Measurements from ENCODE around the gene KCNN3. TPM values are rescaled to one million over a fixed set of nuclear protein-coding genes. Genes with fewer than 3 reads are reported as not detected.

KCNN3 gene
- polyA plus RNA-seq, 4 donors, result 2.3 to 6.3 (median 2.8) TPM

Other genes starting within 250 kb of the KCNN3 start
- gene PMVK, start 66.4 kb upstream of the KCNN3 start, polyA plus RNA-seq (ENCODE audit: insufficient read length in 4 of 4), result 10 to 100 TPM; 25.2 to 40.1 (median 35.4) TPM
- gene PBXIP1, start 85.8 kb upstream of the KCNN3 start, polyA plus RNA-seq (ENCODE audit: insufficient read length in 4 of 4), result 10 to 100 TPM; 66.2 to 76.1 (median 71.1) TPM
- 10 to 100 TPM; 36.8 to 49.7 (median 44.9) TPM for gene PYGO2, start 91.5 kb upstream of the KCNN3 start, polyA plus RNA-seq (ENCODE audit: insufficient read length in 4 of 4)
- 100 to 1,000 TPM in 1 of 4 donors, 10 to 100 TPM in 3; 79.2 to 119 (median 88.0) TPM for gene SHC1, start 100.5 kb upstream of the KCNN3 start, polyA plus RNA-seq (ENCODE audit: insufficient read length in 4 of 4)
- 100 to 1,000 TPM in 1 of 4 donors, 10 to 100 TPM in 3; 89.2 to 104 (median 94.2) TPM for gene CKS1B, start 104.4 kb upstream of the KCNN3 start, polyA plus RNA-seq (ENCODE audit: insufficient read length in 4 of 4)
- gene FLAD1, start 113.1 kb upstream of the KCNN3 start, polyA plus RNA-seq (ENCODE audit: insufficient read length in 4 of 4), result 10 to 100 TPM; 20.4 to 39.1 (median 28.9) TPM
- gene LENEP, start 123.3 kb upstream of the KCNN3 start, polyA plus RNA-seq (ENCODE audit: insufficient read length in 4 of 4), result under 1 TPM in 3 of 4 donors, not detected in 1; 0.30 to 0.73 (median 0.50) TPM
- 10 to 100 TPM in 3 of 4 donors, 1 to 10 TPM in 1; 3.8 to 19.1 (median 12.4) TPM for gene ZBTB7B, start 132.5 kb upstream of the KCNN3 start, polyA plus RNA-seq (ENCODE audit: insufficient read length in 4 of 4)
- gene DCST2, start 163.5 kb upstream of the KCNN3 start, polyA plus RNA-seq (ENCODE audit: insufficient read length in 4 of 4), result 1 to 10 TPM in 3 of 4 donors, under 1 TPM in 1; 0.78 to 2.7 (median 1.5) TPM
- under 1 TPM; 0.21 to 0.41 (median 0.29) TPM for gene DCST1, start 163.5 kb upstream of the KCNN3 start, polyA plus RNA-seq (ENCODE audit: insufficient read length in 4 of 4)
- 10 to 100 TPM; 37.6 to 53.1 (median 46.2) TPM for gene ADAM15, start 181.0 kb upstream of the KCNN3 start, polyA plus RNA-seq (ENCODE audit: insufficient read length in 4 of 4)
- gene EFNA4, start 193.5 kb upstream of the KCNN3 start, polyA plus RNA-seq (ENCODE audit: insufficient read length in 4 of 4), result 10 to 100 TPM; 19.2 to 24.8 (median 19.5) TPM
- 1 to 10 TPM; 5.7 to 7.8 (median 6.3) TPM for gene EFNA3, start 208.6 kb upstream of the KCNN3 start, polyA plus RNA-seq (ENCODE audit: insufficient read length in 4 of 4)